NCI-H2227 (cell line): ENCODE measurements around the gene KCNQ1.

Experiments used
- DNase-seq: peaks from one replicate; lab custom pipeline; 2025; ENCODE audit not compliant: unreplicated experiment; lab: John Stamatoyannopoulos, UW

KCNQ1 gene

DNA sequence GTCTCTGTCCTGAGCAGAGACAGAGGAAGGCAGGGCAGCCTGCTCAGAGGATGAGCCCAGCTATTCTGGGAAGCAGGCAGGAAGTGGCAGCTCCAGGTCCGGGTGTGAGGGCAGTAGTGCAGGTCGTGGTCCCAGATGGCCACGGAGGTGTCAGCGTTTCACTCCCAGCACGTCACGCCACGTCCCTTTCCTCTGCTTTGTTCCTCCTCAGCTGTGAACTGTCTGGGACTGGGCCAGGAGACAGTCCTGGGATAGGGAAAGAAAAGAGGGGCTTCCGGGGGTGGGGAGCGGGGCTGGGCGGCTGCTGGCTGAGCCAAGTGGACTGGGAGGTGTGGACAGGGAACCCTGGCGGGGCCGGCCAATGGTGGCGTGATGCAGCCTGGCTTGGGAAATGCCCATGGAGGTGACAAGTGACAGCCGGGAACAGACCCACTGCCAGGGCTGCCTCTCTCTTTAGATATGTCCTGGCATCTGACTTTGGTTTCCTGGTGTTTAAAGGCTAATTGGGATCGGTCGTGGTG lies 64.7 kb downstream of the KCNQ1 start:
- no peak for DNase-seq

DNA sequence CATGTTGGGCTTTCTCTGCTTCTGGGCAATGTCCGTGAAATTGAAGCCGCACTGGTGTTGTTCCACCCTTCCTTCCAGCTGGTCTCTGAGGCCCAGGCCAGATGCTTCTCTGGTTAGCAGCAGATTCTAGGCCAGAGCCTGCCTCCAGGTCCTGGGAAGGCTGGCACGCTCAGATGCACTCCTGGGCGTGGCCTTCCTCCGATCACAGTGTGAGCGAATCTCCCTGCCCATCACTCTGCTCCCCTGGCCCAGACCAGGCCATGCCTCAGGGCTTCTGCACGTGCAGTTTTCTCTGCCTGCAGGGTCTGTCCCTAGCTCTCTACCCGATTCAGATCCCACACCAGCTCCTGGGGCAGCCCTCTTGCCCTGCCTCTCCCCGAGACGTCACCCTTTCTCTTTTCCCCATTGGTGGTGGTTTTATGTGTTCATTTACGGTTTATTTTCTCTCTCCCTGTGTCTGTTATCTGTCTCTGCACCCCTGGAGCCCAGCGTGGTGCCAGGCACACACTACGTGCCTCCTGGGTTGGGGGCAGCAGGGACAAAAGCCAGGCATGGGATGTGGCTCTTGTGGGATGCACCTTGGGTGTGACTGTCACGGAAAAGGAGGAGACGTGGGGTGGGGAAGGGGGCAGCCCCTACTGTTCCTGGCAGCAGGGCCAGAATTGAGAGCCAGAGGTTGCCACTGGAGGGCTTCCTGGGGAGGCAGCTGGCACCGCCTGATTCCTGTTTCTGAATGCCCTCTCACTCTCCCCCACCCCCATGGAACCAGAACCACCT lies 66.0 kb downstream of the KCNQ1 start:
- no peak for DNase-seq

DNA sequence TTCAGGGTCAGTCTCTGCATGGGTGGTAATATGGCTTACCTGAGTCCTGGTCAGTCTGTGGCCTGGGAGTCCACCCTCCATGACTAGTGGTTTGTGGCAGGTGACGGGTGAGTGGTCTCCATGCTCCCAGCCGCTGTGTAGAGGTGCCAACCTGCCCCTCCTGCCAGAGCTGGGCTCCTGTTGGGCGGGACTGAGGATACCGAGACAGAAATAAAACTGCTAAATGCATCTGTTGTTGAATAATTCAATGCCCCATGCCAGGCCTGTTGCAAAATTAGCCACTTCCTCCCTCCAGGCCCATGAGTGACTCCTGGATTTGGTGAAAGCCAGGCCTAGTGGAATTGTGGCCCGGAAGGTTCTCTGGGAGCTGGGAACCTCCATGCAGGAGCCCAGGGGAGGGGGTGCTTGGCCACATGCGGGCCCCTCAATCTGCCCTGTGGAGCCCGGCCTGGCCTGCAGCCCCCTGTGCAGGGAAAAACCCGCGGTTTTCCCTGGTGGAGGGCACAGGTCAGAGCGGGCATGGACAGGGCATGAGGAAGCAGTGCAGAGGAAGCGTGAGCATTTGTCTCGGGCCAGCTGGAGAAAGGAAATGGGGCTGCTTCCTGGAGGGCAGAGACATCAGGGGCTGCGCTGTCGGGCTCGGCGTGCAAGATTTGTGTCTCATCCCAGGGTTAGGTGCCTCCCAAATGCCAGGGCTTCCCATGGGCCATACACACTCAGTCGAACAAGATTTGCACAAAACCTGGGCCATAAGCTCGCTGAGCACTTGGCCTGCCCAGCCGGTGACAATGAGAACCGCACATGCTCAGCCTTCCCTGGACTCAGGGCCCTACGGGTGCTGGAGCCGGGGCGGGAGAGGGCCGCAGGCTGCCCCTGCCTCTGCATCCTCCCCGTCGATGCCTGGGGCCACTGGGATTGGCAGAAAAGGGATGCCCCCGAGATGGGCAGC lies 66.9 kb downstream of the KCNQ1 start:
- no peak for DNase-seq

DNA sequence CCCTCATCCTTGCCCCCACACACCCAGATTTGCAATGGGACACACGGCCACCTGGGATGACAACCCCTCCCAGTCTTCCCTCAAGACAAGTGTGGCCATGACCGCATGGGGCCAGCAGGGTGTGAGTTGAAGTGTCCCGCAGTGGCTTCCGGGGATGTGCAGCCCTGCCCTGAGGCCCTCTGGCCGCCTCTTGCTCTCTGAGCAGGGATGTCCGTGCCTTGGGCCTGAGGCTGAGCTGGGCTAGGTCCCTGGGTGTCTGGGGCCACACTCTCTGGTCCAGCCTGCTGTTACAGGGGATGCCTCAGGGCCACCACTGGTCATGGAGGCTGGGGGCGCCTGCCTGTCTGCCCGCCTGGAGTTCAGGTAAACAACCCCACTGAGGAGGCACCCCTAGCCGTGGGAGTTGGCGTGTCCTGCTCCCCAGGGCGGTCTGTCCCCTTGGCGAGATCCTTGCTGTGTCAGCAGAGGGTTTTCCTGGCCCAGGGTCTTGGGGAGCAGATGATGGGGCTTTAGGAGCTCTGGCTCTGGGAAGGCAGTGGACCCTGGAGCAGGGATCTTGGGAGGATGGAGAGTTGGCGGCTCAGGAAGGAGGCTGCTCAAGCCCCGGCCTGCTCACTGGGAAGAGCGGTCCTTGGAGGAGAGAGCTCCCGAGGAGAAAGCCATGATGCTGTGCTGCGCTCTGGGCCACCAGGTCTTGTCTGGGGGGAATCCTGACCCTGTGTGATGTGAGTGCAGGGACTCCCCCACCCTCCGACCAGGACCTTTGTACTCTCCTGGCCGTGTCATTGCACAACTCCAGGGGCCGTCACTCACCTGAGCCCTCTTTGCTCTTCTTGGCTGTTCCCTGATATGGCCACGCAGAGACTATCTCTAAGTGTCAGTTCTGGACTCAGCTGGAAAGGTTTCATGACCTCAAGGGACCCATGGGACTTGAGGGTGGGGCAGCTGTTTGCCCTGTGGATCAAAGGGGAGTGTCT lies 67.9 kb downstream of the KCNQ1 start:
- no peak for DNase-seq

DNA sequence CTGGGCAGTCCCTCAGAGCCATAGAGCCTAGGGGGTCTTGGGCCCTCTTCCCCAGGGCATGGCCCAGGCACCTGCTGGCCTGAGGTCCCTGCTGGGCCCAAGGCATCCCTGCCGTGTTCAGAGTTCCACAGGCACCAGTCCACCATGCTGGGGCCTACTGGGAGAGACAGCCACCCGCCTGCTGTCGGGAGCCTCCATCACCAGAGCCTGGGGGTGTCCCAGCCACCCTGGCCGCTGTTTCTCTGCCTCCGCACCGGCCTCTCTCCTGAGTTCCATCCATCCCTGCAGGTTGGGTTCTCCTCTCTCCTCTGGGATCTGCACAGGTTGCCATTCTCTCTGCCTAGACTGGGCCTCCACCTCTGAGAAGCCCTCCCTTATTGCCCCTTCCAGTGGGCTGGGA lies 68.6 kb downstream of the KCNQ1 start:
- DNase-seq = no peak

DNA sequence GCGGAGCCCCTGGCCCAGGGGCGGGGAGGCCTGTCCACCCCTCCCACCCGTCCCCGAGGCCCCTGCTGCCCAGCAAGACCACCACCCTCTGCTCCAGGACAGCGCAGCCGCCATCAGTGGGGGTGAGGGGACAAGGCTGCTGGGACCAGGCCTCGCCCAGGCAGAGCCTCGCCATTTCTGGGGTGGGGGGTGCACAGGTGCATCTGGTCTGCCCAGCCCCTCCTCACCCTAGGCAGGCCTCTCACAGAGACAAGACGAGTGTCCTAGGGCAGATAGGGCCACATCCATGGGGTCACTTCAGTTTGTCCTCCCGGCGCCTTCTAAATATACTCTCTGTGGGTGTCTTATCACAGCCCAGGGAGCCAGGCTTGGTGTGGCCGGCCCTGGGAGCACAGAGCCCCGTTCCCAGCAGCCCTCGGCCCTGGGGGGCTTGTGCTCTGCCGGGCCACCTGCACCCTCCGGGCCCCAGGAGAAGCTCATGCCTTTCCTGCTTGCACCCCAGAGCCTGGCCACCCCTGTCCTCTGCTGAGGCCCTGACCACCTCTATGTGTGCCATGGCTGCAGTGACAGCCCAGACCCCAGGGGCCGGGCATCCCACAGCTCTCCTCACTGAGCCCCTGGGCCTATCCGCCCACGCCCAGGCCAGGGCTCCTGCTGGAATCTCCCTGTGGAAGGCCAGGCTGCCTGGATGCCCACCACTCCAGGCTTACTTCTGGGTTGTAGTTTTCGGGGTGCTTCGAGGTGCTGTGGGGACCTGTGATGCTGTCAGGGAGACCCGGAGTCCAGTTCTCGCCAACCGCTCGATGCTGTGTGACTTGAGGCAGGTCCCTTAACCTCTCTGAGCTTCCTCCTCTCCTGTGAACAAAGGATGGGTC lies 70.8 kb downstream of the KCNQ1 start:
- DNase-seq = no peak

DNA sequence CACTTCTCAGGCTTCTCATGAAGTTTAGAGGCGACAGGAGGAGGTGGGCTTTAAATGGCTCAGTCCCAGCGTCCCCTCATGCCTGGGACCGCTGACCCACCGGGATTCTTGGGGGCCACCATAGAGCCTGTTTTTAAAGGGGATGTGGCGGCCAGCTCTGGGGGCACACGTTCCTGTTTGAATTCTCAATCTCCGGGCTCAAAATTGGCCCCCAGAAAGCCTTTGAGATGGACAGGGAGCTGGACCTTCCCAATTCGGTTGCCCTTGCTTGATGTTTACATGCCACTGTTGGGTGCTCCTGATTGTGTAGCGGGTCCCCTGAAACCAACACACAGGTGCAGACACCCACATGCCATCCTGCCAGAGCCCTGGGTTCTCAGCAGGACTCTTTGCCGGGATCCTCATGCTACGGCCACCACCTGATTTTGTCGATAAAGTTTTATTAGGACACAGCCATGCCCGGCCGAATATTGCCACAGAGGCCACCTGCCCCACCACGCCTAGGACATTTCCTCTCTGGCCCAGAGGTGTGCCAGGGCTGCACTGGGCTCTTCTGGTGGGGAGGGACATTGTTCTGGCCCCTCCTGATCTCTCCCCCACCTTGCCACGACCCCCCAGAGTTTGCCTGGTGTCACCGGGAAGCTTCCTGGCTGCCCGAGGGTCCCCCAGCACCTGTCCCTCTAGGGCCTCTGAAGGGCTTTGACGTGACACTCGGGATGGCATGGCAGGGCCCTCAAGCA lies 71.6 kb downstream of the KCNQ1 start:
- DNase-seq = no peak

DNA sequence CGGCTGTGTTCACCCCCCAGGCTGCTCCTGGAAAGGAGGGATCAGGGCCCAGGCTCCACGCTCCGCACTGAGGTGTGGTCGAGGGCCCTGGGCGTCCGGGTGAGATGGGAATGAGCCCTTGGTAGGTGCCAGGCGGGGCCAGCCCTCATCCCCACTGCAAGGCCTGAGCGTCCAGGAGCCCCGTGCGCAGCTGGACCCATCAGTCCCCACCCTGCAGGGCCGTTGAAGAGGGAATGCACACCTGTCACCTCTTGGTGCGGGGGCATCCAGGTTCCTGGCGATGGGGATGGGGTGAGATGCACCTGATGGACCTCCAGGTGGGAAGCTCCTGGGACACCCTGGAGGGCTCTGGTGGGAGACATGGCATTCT lies 72.2 kb downstream of the KCNQ1 start:
- no peak for DNase-seq

DNA sequence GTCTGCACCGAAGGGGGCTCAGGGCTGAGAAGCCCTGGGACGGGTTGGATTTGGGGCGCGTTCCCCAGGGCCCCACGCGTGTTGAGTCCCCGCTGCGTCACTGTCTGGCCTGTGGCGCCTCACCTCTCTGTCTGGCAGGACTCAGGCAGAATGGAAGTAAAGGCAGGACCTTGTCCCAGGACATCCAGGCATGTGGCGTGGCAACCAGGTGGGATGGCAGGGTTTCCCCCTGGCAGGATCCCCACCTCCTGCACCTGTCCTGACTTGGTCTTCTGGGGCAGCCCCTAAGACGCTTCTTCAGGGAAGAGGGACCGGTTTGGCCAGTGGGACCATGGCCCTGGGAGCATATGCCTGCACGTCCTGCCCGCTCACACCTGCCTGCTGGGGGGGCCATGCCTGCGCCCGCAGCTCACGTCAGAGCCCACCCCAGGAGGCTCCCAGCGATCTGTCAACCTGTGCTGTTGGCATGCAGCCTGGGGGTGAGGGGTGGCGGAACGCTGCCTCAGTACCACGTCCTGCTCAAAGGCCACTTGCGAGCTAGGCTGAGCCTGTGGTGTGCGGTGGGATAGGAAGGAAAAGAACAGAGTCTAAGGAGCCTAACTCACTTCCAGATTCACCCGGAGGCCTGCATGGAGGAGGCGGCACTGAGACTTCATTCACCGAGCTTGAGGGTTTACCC lies 72.7 kb downstream of the KCNQ1 start:
- DNase-seq = no peak

DNA sequence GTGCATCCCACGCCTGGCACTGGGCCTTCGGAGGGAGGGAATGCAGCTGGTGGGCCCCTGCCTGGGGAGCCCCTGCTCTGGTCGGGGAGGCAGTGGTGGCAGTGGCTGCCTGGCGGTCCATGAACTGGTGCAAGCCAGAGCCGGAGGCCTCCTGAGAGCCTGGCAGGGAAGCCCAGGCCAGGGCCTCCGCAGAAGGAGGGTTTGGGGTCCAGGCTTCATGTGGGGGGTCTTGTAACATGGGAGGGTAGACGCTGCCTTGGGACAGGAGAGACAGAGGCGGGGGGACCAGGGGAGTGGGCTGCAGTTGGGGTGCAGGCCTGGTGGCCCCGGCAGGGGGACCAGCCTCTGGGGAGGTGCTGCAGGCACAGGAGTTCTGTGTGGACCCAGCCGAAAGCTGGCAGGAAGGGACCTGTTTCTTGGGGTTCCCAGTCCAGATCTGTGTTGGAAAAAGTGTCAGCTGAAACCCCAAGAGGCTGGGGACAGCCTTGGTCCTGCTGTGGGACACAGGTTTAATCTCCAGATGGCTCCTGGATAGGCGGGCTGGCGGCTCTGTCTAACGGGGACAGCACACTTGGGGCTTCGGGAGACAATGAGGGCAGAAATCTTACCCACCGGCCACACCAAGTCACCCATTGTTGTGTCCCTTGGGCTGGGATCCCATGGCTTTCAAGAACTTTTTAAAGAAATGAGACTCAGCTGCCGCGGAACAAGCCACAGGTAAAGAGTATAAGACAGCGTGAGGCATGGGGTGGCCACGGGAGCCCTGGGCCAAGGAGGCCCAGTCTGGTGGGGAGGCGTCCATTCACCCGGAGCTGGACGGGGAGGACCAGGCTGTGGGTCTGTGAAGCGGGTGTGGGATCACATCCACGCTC lies 73.5 kb downstream of the KCNQ1 start:
- DNase-seq = no peak

DNA sequence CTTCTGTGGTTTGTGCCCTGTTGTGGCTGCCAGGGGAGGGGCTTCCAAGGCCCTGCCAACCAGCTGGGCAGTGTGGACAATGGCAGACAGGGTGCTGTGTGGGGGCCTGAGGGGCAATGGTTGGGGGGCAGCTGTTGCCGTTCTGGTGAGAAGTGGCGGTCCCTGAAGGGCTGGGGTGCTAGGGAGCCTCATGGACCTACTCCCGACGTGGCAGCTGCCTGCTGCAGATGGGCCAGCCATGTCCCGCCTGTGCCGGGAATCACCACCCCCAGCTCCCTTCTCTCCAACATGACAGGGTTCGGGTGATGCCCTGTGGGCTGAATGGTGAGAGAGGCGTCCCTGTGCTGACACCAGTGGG lies 74.2 kb downstream of the KCNQ1 start:
- DNase-seq = no peak

DNA sequence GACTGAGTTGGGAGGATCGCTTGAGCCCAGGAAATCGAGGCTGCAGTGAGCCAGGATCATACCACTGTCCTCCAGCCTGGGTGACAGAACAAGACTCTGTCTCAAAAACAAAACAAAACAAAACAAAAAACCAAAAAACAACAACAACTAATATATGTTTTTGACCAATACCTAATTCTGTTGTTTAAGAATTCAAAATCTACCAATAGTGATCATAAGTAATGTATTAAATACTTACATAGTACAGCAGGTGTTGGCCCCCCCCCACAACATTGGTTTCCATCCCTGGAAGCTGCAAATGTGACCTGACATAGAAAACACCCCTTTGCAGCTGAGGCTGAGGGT lies 74.7 kb downstream of the KCNQ1 start:
- no peak for DNase-seq

DNA sequence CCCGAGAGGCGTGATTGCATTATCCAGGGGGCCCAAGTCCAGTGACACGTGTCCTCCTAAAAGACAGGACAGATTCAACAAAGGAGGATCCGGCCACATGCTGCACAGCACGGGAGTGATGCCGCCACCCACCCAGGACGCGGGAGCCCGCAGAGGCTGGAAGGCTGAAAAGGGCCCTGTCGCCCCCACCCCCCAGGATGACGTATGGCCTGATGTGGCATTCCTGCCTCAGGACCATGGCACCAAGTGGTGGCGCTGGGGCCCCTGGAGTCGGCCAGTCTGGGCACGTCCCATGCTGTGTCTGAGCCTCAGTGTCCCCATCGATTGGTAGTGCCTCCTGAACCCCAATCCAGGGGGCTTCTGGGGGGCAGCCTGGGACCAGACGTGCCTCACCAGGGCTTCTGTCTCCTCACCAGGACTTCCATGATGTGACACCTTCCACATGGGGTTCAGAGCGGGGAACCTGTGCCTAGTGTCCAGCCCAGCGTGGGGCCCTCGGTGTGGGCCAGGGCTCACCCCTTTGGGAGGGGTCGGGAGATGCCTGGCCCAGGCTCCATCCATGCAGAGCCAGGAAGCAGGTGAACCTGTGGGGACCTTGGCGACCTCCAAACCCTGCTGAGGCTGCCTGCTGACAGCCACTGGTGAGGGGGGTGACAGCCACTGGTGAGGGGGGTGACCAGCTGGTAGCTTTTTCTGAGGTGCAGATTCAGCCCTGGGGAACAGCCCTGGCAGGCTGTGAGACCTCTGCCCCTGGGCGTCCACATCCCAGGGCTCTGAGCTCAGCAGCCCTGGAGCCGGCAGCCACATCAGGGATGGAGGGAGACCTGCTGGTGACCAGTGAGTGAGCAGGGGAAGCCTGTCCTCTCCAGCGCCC lies 75.3 kb downstream of the KCNQ1 start:
- DNase-seq = no peak

DNA sequence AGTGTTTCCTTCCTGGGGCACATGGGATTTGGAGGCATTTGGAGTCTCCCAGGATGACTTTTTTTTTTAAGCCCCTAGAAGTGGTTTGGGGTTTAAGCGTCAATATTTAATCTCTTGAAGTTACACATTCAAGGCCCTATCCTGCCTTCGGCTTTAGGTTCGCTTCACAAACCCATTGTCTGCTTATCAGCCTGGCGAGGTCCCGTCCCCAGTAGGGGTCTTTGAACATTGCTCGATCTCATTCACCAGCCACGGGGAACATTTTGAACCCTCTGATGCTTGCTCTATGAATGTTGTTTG lies 75.9 kb downstream of the KCNQ1 start:
- DNase-seq = no peak

DNA sequence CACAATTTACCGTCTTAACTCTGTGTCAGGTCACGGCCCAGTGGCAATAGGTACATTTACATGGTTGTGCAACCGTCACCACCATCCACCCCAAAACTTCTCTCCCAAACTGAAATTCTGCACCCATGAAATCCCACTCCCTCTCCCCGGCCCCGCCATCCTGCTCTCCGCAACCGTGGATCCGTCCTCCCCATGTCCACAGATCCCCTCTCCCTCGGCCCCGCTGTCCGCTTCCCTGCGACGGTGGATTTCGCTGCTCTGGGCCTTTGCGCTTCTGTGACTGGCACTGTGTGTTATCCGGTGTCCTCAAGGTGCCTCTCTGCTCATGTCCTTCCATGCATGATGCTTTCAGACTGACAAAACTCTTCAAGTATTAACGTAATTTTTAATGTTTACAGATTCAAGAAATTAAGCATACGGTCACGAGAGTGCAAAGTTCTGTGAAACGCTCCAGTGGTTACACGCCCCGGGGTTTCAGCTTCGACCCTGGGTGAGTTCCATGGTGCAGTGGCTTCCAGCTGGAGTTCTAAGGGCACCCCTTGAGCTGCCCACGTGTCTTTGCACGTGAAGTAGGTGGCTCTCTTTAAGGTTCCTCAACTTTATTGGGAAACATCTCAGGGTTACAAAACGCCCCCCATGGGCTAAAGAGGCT lies 76.4 kb downstream of the KCNQ1 start:
- no peak for DNase-seq

DNA sequence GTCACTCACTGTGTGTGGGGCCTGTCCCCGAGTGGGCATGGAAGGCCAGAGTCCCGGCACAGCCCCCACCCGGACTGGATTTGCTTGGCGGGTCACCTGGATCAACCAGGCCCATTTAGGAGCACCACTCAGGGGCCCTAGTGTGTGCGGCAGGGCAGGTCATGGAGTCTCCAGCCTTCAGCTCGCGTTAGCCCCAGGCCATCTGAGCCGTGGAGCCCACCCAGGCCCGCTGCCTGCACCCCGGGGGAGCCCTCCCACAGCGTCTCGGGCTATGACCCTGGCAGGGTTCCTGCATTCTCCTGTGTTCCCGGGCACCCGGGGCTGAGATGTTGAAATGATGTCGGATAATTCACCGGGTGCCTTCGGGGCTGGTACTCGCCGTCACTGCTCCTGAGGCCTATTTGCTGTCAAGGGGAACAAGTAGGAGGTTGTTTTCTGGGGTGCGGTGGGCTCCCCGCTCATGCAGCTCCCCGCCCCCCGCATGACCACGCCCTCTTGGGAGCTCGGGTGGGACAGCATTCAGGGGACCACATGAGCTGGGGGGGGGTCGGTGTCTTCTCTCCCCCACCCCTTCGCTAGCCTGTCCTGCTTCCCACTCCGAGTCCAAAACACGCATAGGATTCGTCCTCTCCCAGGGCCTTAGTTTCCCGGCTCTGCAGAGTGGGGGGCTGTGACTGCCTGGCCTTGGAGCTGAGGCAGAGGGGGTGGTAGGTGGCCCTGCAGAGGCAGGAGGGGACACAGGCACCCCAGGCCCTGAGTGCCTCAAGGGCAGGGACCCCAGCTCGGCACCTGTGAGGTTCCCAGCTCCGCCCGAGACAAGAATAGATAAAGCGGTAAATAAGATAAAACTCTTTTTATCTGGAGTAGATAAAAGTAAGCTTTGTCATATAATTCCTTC lies 77.2 kb downstream of the KCNQ1 start:
- no peak for DNase-seq
